ENCODE results near the gene BLVRA. TPM values are rescaled to one million over a fixed set of nuclear protein-coding genes. Genes with fewer than 3 reads are reported as not detected.
"Not testable (repeated sequence)": the region's sequence is repeated elsewhere in the genome, so short reads cannot be mapped to it uniquely, and the experiment has no call there.

The BLVRA gene
- total RNA-seq, 2 experiments from 2014 or later, result 16.0 to 31.2 TPM

- Mint-ChIP-seq H3K36me3 (ENCODE audit: low read depth) (peaks cover 16% of the 10 kb centered on the region), H3K27me3 (peaks cover 16% of the 10 kb centered on the region)
- H3K4me1 Mint-ChIP-seq; H3K4me3 Mint-ChIP-seq; H3K27ac Mint-ChIP-seq; H3K9me3 Mint-ChIP-seq (ENCODE audit: low read depth); intact Hi-C loops (cut with DNase I, micrococcal nuclease); POLR2A ChIA-PET: not testable (repeated sequence)
- peak; percentile 71 for DNase-seq
- CTCF ChIA-PET, result interaction anchor here (0.6 to 1.0 kb wide), 3 partner anchors 81 to 228 kb away, joined by 3 to 5 read pairs (median 3); partner anchors contain the start of gene STK17A
- ATAC-seq, result peak; percentile 47
These were observed 51.9 kb downstream of the BLVRA start for GRCh38 chr7:43810195-43810941.

GRCh38 chr7:43815373-43815772, 56.9 kb downstream of the BLVRA start:
- no peak overlapping the region for H3K27ac Mint-ChIP-seq
- DNase-seq (no peak), ATAC-seq (no peak)
- no peaks in the 10 kb centered on the region for H3K36me3 Mint-ChIP-seq (ENCODE audit: low read depth)
- H3K9me3 Mint-ChIP-seq (ENCODE audit: low read depth), result peaks cover 2% of the 10 kb centered on the region
- peaks cover 2% of the 10 kb centered on the region for H3K4me1 Mint-ChIP-seq
- ChIA-PET CTCF (interaction anchor here (1.1 kb wide), 1 partner anchor 49 kb away, joined by 3 read pairs; no protein-coding TSS in a partner anchor), POLR2A (no interaction called here)
- H3K27me3 Mint-ChIP-seq, result peaks cover 28% of the 10 kb centered on the region
- H3K4me3 Mint-ChIP-seq, result no peak overlapping the region
- intact Hi-C loops (cut with DNase I, micrococcal nuclease), result no loop called here

- H3K27ac Mint-ChIP-seq; H3K9me3 Mint-ChIP-seq (ENCODE audit: low read depth); H3K36me3 Mint-ChIP-seq (ENCODE audit: low read depth); H3K4me3 Mint-ChIP-seq; DNase-seq; ATAC-seq; H3K4me1 Mint-ChIP-seq; intact Hi-C loops (cut with DNase I, micrococcal nuclease): not testable (repeated sequence)
- CTCF ChIA-PET, result interaction anchor here (1.1 kb wide), 1 partner anchor 48 kb away, joined by 3 read pairs; no protein-coding TSS in a partner anchor
- POLR2A ChIA-PET, result interaction anchor here (0.6 kb wide), 1 partner anchor 649 kb away, joined by 3 read pairs; no protein-coding TSS in a partner anchor
- H3K27me3 Mint-ChIP-seq, result peaks cover 28% of the 10 kb centered on the region
These were observed 57.7 kb downstream of the BLVRA start for GRCh38 chr7:43816046-43816797.

- H3K4me3 Mint-ChIP-seq; CTCF ChIA-PET; H3K4me1 Mint-ChIP-seq; H3K27ac Mint-ChIP-seq; H3K9me3 Mint-ChIP-seq (ENCODE audit: low read depth); H3K36me3 Mint-ChIP-seq (ENCODE audit: low read depth); DNase-seq; ATAC-seq; POLR2A ChIA-PET: not testable (repeated sequence)
- H3K27me3 Mint-ChIP-seq, result peaks cover 32% of the 10 kb centered on the region
- intact Hi-C loops (cut with DNase I, micrococcal nuclease), result loop anchor here in 1 of 2 experiments (5.0 kb wide), 1 partner anchor 56 kb away; no protein-coding TSS in a partner anchor
These were observed 64.9 kb downstream of the BLVRA start for GRCh38 chr7:43823425-43823824.

GRCh38 chr7:43823941-43824340, 65.5 kb downstream of the BLVRA start:
- no peak overlapping the region for H3K27ac Mint-ChIP-seq
- no peak for ATAC-seq
- DNase-seq, result no peak
- intact Hi-C loops (cut with DNase I, micrococcal nuclease), result loop anchor here in 1 of 2 experiments (5.0 kb wide), 1 partner anchor 57 kb away; no protein-coding TSS in a partner anchor
- no peak overlapping the region for H3K4me3 Mint-ChIP-seq
- peaks cover 2% of the 10 kb centered on the region for H3K4me1 Mint-ChIP-seq
- ChIA-PET CTCF (interaction anchor here (2.9 kb wide), 1 partner anchor 15 kb away, joined by 14 read pairs; no protein-coding TSS in a partner anchor), POLR2A (no interaction called here)
- no peaks in the 10 kb centered on the region for H3K9me3 Mint-ChIP-seq (ENCODE audit: low read depth)
- H3K36me3 Mint-ChIP-seq (ENCODE audit: low read depth), result no peaks in the 10 kb centered on the region
- H3K27me3 Mint-ChIP-seq, result peaks cover 35% of the 10 kb centered on the region

GRCh38 chr7:43824513-43824912, 66.0 kb downstream of the BLVRA start:
- ATAC-seq; H3K36me3 Mint-ChIP-seq (ENCODE audit: low read depth): not testable (repeated sequence)
- CTCF ChIA-PET, result interaction anchor here (0.6 to 2.9 kb wide), 5 partner anchors 14 to 959 kb away, joined by 3 to 14 read pairs (median 4); partner anchors contain the start of gene STK17A

GRCh38 chr7:43824963-43825362, 66.5 kb downstream of the BLVRA start:
- Mint-ChIP-seq H3K4me3 (no peak overlapping the region), H3K27ac (no peak overlapping the region), H3K27me3 (peaks cover 39% of the 10 kb centered on the region), H3K36me3 (ENCODE audit: low read depth) (no peaks in the 10 kb centered on the region), H3K9me3 (ENCODE audit: low read depth) (no peaks in the 10 kb centered on the region), H3K4me1 (peaks cover 2% of the 10 kb centered on the region)
- intact Hi-C loops (cut with DNase I, micrococcal nuclease), result loop anchor here in 1 of 2 experiments (5.0 kb wide), 1 partner anchor 58 kb away; no protein-coding TSS in a partner anchor
- DNase-seq (no peak), ATAC-seq (peak; percentile 49)
- POLR2A ChIA-PET, result no interaction called here
- CTCF ChIA-PET, result interaction anchor here (0.7 to 2.9 kb wide), 6 partner anchors 14 to 959 kb away, joined by 3 to 14 read pairs (median 6); partner anchors contain the start of gene STK17A

More at GRCh38 chr7:43824513-43824912, 66.0 kb downstream of the BLVRA start:
- intact Hi-C loops (cut with DNase I, micrococcal nuclease), result loop anchor here in 1 of 2 experiments (5.0 kb wide), 1 partner anchor 57 kb away; no protein-coding TSS in a partner anchor
- POLR2A ChIA-PET; H3K9me3 Mint-ChIP-seq (ENCODE audit: low read depth); H3K4me3 Mint-ChIP-seq; H3K4me1 Mint-ChIP-seq; H3K27ac Mint-ChIP-seq; DNase-seq: not testable (repeated sequence)
- peaks cover 39% of the 10 kb centered on the region for H3K27me3 Mint-ChIP-seq

GRCh38 chr7:43825391-43825808, 66.9 kb downstream of the BLVRA start:
- no peak for DNase-seq
- ChIA-PET POLR2A (no interaction called here), CTCF (interaction anchor here (0.8 to 2.9 kb wide), 5 partner anchors 13 to 244 kb away, joined by 4 to 14 read pairs (median 6); partner anchors contain the start of gene STK17A)
- H3K4me1 Mint-ChIP-seq, result peaks cover 2% of the 10 kb centered on the region
- no peak overlapping the region for H3K27ac Mint-ChIP-seq
- no peaks in the 10 kb centered on the region for H3K9me3 Mint-ChIP-seq (ENCODE audit: low read depth)
- no peak overlapping the region for H3K4me3 Mint-ChIP-seq
- no peak for ATAC-seq
- peaks cover 36% of the 10 kb centered on the region for H3K27me3 Mint-ChIP-seq
- H3K36me3 Mint-ChIP-seq (ENCODE audit: low read depth), result no peaks in the 10 kb centered on the region
- intact Hi-C loops (cut with DNase I, micrococcal nuclease), result no loop called here

GRCh38 chr7:43830917-43831316, 72.4 kb downstream of the BLVRA start:
- not testable (repeated sequence) for H3K36me3 Mint-ChIP-seq (ENCODE audit: low read depth)

GRCh38 chr7:43834463-43835251, 76.2 kb downstream of the BLVRA start:
- intact Hi-C loops (cut with DNase I, micrococcal nuclease), result loop anchor here (1.0 to 10.0 kb wide), 10 partner anchors 35 to 1892 kb away; partner anchors contain the start of genes COA1 (in 2 of the 2), BLVRA (in 1 of the 2), MRPL32 (in 1 of the 2) and MRPS24 (in 1 of the 2)
- peak overlapping the region; percentile 66 for H3K4me3 Mint-ChIP-seq
- DNase-seq, result peak; percentile 62
- CTCF ChIA-PET, result interaction anchor here (0.6 to 6.4 kb wide), 12 partner anchors 8 to 903 kb away, joined by 3 to 76 read pairs (median 4); partner anchors contain the start of genes COA1, PSMA2 and STK17A
- peaks cover 8% of the 10 kb centered on the region for H3K9me3 Mint-ChIP-seq (ENCODE audit: low read depth)
- POLR2A ChIA-PET, result interaction anchor here (0.7 to 1.4 kb wide), 4 partner anchors 84 to 252 kb away, joined by 3 to 7 read pairs (median 4); partner anchors contain the start of gene STK17A
- peaks cover 30% of the 10 kb centered on the region for H3K4me1 Mint-ChIP-seq
- ATAC-seq, result peak; percentile 80
- peaks cover 8% of the 10 kb centered on the region for H3K36me3 Mint-ChIP-seq (ENCODE audit: low read depth)
- H3K27ac Mint-ChIP-seq, result peak overlapping the region; percentile 93
- H3K27me3 Mint-ChIP-seq, result no peaks in the 10 kb centered on the region

More at GRCh38 chr7:43830917-43831316, 72.4 kb downstream of the BLVRA start:
- H3K9me3 Mint-ChIP-seq (ENCODE audit: low read depth); H3K4me3 Mint-ChIP-seq; CTCF ChIA-PET; H3K27ac Mint-ChIP-seq; ATAC-seq; DNase-seq: not testable (repeated sequence)
- intact Hi-C loops (cut with DNase I, micrococcal nuclease), result loop anchor here (5.0 to 10.0 kb wide), 3 partner anchors 69 to 896 kb away; partner anchors contain the start of genes MRPL32 (in 1 of the 2) and PSMA2 (in 1 of the 2)
- POLR2A ChIA-PET, result interaction anchor here (0.6 kb wide), 1 partner anchor 257 kb away, joined by 3 read pairs; no protein-coding TSS in a partner anchor
- peaks cover 22% of the 10 kb centered on the region for H3K27me3 Mint-ChIP-seq
- H3K4me1 Mint-ChIP-seq, result peaks cover 26% of the 10 kb centered on the region

Data from activated CD4-positive, alpha-beta T cell treated with anti-CD3 and anti-CD28 coated beads for 36 hours (primary cell).